GM18907 (cell line): ENCODE results near the gene PRG2.

ENCODE experiments used
- ATAC-seq: cut with Tn5 transposase; IDR thresholded peaks from one replicate; pipeline ENCODE4 v1.9.1; 2021; ENCODE audit warnings: mild to moderate bottlenecking, moderate library complexity; ENCODE audit not compliant: unreplicated experiment

Gene PRG2, protein sequence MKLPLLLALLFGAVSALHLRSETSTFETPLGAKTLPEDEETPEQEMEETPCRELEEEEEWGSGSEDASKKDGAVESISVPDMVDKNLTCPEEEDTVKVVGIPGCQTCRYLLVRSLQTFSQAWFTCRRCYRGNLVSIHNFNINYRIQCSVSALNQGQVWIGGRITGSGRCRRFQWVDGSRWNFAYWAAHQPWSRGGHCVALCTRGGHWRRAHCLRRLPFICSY

DNA sequence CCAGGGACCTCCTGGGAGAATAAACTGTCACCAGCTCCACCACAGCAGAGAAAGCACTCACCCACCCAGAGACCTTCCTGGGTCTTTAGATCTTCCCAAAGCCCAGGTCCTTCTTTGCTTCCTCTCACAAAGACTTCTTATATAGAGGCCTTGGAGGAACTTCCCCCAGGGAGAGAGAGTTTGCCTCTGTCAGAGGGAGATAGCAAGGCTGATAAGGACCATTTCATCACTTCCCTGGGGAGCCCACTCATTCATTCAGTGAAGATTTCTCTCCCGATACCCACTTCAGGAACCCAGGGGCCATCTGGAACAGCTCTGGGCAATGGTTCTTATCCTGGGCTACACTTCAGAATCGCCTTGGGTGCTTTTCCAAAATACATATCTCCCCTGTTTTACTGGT, at the start of gene PRG2:
TSS of gene PRG2 (minus strand) at position 116 of the 400 bp plus-strand sequence. CDS start 706 bp downstream, outside the sequence.
- no peak for ATAC-seq

DNA sequence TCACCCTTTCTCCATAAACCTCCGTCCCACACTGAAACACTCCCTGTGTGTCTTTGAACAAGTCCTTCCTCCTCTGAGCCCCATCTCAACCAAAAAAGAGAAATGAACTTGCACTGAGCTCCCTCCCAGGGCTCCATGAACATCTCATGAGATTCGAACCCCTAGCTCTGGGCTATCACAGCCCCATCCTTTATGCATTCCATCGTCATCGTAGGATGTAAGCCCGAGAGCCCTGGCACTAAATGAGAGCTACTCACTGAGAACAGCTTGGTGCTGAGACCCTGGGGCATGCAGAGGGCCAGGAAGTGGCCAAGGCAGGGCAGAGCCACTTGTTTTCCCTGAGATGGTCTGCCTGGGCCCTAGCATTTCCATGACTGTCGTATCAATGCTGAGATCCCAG, 49.3 kb upstream of the PRG2 start:
- ATAC-seq = no peak

DNA sequence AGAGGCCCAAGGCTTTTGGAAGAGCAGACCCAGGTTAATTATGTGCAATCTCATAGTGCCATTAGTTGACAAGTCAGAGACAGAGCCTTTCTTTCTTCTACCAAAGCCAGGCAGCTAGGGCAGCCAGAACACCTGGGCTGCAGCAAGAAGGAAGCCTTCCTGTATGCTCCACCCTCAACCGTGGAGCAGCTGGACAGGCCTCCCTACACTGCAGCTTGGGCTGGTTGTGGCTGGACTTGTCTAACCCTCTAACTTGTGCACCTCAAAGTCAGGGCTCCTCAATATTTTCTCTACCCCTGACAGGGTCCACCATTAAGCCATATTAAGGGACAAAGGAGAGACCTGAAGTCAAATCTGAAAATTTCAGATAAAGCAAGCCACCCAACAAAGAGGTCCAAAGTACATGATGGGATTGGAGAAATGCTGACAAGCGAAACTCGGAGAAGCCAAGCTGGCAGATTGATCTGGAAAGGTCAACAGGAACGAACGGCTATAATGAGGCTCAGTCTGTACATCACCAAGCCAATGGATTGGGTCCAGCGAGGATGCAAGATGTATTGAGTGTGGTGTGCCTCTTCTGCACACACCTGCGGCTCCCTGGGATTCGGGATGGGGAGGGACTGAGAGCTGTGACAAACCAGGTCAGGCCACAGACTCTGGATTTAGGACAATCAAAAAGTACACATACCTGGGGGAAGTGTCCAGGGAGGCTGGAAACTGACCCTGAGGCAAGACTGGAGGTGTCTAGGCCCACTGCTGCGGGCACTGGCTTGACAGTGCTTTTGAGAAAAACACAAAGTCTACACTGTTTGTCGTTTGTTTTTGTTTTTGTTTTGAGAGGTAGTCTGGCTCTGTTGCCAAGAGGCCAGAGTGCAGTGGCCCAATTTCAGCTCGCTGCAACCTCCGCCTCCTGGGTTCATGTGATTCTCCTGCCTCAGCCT, 48.2 kb upstream of the PRG2 start:
- ATAC-seq = no peak

DNA sequence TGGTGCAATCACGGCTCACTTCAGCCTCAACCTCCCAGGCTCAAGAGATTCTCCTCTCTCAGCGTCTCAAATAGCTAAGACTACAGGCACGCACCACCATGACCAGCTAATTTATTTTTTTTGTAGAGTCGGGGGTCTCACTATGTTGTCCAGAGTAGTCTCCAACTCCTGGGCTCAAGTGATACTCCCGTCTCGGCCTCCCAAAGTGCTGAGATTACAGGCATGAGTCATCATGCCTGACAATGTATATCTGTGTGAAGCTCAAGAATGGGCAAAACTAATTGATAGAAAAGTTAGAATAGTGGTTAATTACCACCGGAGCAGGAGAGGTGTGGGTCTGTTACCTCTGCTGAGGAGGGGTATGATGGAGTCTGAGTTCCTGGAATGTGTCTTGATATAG, 45.6 kb upstream of the PRG2 start:
- no peak for ATAC-seq

DNA sequence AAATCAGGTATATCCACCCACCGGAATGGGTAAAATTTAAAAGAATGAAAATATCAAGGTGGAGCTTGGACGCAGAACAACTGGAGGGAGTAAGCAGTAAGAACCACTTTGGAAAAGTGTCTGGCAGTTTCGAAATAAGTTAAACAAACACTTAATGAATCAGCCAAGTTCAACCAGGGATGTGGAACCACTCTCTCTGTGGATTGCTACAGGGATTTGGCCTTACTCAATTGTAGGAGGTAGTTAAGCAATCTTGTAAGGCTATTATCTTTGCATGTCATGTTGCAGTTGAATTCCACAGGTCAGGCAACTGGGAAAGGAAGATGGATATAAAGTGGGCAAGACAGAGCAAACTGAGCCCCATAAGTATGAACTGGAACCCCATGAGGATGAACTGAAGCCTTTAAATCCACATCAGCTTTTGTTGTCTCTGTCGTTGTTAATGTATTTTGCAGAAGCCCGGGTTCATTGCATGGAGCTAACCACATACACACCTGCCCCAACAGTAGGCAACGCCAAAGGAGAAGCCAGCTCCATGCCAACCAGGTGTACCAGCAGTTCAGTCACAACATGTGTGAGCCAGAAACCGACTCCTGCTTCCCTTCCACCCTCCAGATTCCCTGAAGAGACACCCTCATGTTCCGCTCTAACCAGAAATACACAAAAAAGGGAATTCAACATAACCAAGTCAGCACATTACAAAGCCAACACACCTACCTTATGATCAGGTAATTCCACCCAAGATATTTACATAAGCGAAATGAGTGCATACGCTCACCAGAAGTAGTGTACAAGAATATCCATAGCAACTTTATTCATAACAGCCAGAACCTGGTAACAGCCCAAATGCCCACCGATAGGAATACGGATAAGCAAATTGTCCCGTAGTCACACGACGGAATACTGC, 44.4 kb upstream of the PRG2 start:
- ATAC-seq = no peak

DNA sequence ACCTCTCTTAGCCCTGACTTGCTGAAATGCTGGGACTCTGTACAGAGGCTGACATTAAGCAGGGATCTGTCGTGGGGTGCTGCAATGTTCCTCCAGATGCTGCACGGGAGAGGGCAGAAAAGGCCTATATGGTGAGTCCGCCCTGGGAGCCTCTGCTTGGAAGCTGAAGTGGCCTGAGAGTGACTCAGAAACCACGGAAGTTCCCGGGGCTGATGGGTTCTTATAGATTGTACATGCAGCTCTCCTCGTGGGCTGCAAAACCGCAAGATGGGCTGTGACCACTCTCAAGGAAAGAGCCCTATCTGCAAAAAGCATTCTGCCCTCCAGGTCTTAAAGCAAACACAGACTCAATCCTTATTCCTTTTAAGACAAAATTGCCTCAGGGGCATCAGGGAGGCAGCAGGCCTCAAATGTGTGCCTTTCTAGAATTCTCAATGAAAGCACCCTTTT, 42.3 kb upstream of the PRG2 start:
- ATAC-seq = peak; percentile 57

DNA sequence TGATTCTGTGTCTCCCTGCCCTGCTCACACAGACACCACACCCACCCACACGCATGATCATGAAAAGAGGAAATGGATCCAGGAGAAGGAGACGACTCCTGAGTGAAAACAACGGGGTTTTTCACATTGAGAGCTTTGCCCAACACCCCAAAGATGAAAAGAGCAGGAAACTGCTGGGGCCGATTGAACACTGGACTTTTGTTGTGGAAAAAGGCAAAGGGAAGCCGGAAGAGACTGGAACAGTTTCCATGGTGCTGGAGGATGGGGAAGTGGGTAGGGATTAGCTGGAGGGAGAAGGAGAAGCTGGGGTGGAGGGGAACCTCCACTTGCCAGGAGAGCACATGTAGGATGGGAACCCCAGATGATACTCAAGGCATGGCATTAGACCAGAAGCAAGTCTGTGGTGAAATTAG, 41.7 kb upstream of the PRG2 start:
- ATAC-seq = no peak

DNA sequence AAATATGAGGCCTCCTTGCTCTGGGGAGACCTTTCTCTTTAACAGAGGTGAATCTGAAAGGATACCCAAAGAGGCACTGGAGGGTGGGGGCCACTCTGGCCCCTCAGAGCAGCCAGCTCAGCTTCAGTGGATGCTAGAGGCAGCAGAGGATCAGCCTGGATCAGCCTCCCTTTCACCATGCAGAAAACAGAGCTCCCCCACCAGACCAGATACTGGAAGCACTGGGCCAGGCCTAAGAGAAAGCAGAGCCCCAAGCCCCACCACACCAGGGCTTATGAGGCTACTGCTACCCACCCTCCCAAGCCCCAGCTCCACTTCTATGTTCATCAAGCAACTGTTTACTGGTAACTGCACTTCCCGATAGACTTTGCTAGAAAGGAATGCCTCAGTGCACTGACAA, 40.5 kb upstream of the PRG2 start:
- no peak for ATAC-seq

DNA sequence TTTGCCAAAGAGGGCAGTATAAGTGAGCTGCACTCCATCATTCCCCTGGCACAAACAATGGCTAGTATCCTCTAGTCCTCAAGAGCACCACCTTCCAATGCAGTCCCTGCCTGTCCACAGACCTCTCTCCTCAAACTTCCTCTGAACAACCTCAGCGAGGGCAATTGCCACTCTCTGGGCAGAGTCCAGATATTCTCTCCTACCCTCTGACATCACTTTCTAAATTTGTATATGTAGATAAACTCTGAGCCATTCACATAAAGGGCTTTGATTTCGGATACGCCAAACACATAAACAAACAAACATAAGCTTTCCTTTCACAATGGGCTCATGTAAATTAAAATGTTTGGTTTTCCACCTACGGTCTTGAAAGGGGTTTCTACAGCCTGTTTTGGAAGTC, 39.5 kb upstream of the PRG2 start:
- no peak for ATAC-seq

DNA sequence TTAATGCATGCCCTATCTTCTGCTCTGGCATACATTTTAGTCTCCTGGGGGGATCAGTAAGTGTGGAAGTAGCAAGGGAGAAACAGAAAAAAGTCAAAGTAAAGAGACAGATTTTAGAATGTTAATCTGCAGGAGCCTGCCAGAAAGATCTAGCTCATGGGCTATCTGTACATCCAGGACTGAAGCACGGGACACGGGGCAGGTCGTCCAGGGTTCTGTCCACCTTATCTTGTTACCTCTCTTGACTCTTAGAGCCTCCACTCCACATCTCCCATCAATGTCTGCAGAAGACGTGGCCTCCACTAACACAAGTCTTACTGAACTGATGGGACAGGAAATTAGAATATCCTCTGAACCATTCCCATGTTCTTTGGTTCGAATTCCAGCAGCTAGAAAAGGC, 38.2 kb upstream of the PRG2 start:
- ATAC-seq = no peak

DNA sequence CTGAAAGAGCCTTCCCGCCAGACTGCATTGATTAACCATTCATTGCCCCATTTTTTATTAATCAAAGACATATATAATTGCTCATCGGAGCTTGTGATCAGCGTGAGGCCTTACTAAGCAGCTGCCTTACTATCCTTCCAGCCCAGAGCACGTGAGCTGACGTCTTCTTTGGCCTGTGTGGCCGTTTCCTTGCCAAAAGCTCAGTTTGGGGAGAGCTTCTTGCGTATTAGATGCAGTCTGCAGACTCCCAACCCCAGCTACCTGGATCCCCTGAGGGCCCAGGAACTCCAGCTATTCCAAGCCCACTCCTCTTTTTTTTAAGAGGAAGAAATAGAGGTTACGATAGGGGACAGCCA, 37.3 kb upstream of the PRG2 start:
- no peak for ATAC-seq

DNA sequence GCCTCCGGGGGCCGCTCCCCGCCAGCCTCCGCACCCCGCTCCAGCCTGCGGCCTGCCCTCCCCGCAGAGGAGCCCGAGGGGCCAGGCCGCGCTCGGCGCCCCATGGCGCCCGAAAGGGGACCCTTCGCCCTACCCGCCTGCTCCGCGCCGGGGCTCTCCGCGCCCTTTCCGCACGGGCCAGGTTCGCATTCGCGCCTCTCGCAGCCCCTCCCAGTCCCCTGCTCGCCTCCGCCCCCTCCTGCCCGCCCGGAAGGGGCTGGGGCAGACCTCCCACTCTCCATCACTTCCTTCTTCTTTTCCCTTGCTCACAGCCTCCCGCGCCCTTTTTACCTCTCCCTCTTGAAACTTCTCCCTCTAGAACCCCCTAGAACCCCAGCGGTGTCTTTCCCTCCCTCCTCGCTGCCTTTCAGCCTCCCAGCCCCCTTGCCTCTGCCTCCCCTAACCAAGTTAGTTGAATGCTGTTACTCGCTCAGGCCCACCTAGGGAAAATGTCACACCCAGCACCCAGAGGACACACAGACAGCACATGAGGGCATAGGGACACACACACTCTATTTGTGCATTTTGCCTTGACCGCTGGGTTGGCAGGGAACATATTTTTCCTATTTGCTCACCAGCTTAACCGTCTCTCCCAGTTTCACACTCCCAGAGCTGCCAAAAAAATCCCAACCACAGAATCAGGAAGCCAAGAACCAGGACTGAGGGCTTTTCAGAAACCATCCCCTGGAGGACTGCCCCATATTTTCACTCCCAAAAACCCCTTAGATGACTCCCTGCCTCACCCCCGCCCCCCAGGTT, 36.7 kb upstream of the PRG2 start, which contains the start of gene SLC43A3:
TSS of gene SLC43A3 (minus strand) at position 193 of the 798 bp plus-strand sequence. CDS start 949 bp downstream, outside the sequence.
- ATAC-seq = peak; percentile 53

DNA sequence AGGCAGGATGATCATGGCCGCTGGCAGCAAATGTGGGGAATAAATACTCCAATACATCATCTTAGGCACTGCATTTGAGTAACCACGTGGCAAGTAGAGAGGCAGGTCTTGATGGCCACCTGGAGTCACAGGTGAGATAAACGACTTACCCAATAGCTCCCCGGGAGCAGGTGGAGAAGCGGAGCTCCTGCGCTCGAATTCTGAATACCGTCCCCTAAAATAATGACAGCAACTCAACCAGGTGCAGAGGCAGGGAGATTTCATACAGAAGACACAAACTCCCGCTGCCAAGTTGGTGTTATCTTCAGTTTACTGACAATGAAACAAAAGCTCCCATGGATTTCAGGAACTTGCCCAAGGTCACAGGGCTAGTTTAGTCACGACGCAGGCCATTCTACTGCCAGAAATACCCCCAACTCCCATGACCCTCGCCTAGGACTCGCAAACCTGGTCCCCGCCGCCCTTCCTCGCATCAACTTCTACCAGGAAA, 36.0 kb upstream of the PRG2 start:
- ATAC-seq = no peak

DNA sequence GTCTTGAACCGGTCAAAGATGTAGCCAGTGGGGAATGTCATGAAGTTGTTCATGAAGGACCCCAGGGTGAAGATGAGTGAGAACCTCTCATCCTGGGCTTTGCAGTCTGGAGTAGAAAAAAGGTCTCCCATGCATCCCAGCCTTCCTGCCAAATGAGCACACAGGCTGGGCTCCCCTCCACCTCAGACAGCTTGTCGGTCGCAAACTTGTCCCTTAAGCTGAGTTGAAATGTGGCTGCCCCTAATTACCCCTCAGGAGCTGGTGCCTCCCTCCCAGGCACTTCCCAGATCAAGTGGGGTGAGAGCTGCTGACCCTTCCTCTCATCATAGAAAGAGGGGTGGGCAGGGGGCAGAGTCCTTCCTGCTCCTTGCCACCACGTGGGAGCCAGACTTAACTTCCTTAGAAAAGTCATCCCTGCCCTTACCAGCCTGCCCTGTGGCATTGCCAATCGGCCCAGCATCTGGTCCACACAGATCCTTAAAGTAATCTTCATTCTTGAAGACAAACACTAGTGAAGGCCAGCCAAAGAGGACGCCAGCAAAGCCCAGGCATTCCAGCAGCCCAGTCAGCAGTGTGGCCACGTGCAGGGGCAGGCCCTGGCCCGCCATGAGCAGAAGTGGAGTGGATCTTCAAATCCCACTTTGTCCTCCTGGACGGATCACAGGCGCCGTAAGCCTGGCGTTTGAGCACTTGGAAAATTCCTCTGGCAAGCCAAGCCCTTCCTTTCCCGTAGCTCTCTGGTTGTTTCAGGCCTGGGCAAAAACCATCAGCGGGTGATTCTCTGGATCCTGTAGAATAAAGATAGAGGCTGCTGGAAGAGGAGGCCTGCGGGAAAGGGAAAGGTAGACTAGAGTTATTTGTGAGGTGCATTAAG, 35.4 kb upstream of the PRG2 start:
- no peak for ATAC-seq

DNA sequence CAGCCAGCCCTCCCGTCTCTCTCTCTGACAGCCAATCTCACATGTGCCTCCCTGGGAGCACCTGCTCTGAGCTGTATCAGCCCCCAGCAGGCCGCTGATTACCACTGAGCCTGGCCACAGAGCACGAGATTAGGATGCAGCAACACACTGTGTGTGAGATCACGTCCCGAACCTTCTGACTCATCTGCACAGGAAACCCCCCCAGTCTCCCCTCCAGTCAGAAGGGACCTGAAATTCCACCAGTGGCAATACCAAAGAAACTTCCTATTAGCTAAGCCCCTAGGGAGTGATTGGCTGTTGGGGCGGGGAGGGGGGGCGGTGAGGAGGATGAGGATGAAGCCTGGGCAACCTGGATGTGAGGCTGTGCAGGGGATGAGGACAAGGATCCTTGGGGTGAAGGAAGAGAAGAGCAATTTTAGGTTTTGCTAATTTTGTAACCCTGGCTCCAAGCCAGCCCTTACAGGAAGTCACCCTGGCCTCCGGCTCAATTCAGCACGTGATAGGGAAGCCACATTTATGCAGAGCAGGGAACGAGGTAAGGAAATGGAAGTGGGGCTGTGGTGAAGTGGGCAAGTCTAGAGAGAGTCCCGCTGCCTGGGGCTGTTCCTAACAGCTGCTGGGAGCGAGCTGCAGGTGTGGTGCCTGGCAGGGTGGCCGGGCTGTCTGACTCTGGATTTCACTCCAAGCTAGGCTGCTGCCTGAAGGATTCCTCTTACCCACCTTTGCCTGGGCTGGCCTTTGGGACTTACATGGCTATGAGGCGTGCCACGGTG, 34.5 kb upstream of the PRG2 start:
- peak; percentile 94 for ATAC-seq

DNA sequence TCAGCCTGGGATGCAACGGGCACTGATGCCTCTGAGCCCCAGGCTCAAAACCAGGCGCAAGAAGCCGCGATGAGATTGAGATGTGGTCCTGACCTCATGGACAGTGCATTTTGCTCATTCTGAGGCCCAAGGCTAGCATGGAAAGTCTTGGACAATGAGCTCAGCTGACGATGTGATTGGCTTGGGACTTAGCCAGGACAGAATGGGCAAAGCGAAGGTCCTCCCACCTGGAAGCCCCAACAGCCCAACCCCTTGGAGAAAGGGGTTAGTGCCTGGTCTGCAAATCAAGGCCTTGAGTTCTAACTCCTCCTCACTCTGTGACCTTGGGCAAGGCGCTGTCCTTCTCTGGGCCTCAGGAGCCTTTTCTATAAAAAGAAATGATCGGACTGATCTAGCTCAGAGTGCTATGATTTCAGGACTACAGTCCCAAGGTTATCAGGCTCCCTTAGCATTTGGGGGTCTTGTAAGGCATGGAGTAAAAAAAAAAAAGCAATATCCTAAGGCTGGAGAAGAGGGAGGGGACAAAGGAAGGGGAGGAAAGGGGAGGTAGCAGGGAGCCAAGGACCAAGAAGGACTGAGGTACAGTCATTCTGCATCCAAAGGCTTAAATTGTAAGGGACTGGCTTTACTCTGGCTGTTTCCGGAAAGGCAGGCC, 33.8 kb upstream of the PRG2 start:
- no peak for ATAC-seq

DNA sequence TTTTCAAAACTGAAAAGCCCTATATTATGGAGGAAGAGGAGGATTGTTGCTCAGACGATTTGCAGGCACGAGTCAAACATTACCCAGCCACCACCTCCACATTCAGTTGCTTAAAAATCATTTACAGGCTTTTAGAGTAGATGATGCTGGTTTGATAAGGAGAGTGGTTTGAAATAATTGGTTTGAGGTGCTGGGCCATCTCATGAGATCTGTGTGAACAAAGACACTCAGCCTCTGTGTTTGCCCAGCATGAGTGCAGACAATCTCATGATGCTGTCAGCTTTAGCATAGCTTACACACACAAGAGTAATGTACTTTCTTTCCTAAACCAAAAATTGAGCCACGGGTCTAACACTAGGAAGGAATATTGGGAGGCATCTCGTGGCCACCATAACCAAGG, 32.2 kb upstream of the PRG2 start:
- no peak for ATAC-seq

DNA sequence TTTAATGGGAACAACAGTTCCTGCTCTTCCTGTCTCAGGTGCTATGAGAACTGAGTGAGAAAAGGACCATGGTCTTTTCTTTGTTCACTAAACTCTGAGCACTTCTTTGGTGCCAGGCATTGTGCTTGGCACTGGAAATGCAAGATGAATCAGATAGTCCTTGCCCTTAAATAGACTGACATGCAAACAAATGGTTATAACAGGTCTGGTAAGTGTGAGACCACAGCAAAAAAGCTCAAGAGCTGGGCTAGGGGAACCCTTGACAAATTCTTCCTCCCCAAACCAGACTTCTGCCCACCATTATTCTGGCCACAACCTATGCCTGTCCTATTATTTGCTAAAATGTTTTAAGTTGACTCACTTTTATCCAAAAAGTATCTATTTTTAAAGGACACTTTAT, 31.4 kb upstream of the PRG2 start:
- no peak for ATAC-seq
